GM21360 (cell line): ENCODE results near the gene SPINK4.
A peak's percentile ranks its signal among the peaks of the same experiment; 100 is the strongest.

Experiments used
- ATAC-seq: cut with Tn5 transposase; IDR thresholded peaks from one replicate; pipeline ENCODE4 v1.9.1; 2021; ENCODE audit warnings: mild to moderate bottlenecking, moderate library complexity; ENCODE audit not compliant: unreplicated experiment

SPINK4 gene

DNA sequence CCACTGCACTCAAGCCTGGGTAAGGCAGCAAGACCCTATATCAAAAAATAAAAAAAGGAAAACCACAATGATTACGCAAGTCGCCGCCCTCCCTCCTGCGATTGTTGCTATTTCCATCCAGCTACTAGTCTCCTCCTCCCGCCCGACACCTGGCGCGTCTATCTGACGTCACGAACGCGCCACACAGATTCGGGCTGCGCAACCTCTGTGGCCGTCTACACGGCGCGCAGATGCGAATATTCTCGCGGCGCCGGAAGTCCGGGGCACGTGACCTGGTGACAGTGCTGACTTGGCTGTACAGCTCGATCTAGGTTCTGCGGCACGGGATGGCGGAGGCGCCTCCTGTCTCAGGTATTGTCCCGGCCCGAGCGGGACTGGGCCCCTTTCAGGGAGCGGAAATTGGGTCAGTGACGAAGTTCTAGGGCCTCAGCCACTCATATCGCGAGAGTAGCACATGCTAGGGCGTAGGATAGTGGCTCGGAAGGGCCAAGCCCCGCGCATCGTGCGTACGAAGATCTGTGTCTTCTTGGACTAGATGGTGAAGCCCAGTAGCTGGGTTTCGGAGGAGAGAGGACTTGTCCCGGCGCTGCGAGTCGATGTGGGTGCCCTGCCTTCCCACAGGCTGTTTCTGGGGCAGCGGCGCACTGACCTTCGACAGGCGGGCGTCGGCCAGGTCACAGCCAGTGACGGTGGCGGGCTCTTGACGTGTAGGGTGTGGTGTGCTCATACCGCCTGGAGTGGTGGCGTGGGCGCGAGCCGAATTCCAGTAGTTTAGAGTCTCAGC lies 50.5 kb downstream of the SPINK4 start, which contains the start of gene NFX1:
NFX1 (plus strand) TSS at position 270 of the 784 bp plus-strand sequence; CDS start at position 327, 57 bp downstream.
- ATAC-seq, result peak; percentile 83

DNA sequence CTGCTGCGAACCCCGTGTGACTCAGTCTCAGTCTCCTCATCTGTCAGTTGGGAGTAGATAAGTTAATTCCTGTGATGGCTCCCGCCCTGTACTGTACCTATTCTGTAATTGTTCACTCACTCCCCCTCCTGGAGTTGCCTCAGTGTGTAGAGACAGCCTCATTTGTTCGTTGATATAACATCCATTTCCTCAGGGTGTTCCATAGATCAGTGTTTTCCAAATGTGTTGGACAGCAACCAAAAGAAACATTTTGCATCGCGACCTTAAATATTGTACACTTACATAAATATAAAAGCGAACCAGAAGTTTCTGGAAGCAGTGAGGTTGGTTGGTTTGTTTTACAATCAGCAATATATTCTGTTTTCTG lies 51.0 kb downstream of the SPINK4 start:
- ATAC-seq, result no peak

DNA sequence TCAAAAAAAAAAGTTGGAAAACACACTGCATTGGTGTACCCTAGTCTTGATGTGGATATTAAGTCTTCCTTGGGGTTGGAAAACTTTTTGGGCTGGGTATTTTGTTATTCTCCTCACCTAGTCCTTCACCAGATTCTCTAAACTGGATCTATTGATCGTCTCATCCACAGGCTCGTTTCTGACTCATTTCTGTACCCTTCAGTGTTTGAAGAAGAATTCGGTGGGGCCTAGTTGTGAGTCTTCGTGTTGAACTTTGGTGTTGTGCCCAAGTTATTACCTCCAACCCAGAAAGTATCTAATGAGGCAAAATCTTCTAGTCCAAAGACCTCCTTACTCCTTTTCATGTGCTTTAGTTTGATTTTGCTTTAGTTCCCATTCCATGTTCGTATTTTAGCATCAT lies 51.9 kb downstream of the SPINK4 start:
- ATAC-seq, result no peak

DNA sequence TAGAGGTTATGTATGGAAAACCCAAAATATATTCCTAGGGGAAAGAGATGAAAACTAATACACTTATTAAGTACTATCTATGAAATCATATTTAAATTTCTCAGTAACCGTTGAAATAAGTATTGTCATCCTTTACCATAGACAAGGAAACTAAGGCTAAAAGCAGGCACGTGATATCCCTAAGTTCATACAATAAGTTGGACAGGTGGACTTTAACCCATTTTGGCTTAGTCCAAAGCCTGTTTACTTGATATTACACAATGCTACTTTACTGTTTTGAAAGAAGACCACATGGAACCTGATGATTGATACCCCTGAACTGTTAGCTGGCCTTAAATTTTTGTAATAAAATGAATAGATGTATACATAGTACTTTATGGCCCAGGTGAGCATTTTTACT lies 53.8 kb downstream of the SPINK4 start:
- no peak for ATAC-seq

- ATAC-seq, result no peak
Observed at GRCh38 chr9:33294670-33295432, 54.9 kb downstream of the SPINK4 start.

GRCh38 chr9:33295571-33295970 lies 55.6 kb downstream of the SPINK4 start:
- ATAC-seq, result peak; percentile 39

GRCh38 chr9:33297432-33297831 lies 57.5 kb downstream of the SPINK4 start:
- ATAC-seq, result peak; percentile 88
